Type B pancreatic cell (in vitro differentiated cells): Measurements from ENCODE around the gene KLK10. TPM values are rescaled to one million over a fixed set of nuclear protein-coding genes. Genes with fewer than 3 reads are reported as not detected.

Source experiments
- DNase-seq: peaks from one replicate; pipeline ENCODE4 v3.0.0; 2021; ENCODE audit warnings: mixed read lengths; ENCODE audit not compliant: unreplicated experiment; ENCODE audit errors: extremely low spot score
- H3K27ac Mint-ChIP-seq: 2 replicates; pipeline ENCODE4 v1.8.0; 2021; ENCODE audit warnings: mild to moderate bottlenecking, mixed read lengths
- H3K27me3 Mint-ChIP-seq: 2 replicates; pipeline ENCODE4 v1.8.0; 2021; ENCODE audit warnings: mixed read lengths
- H3K36me3 Mint-ChIP-seq: 2 replicates; pipeline ENCODE4 v1.8.0; 2021; ENCODE audit warnings: mixed read lengths
- H3K4me1 Mint-ChIP-seq: one replicate; pipeline ENCODE4 v1.8.0; 2021; ENCODE audit warnings: mixed read lengths; ENCODE audit not compliant: unreplicated experiment
- H3K4me3 Mint-ChIP-seq: 2 replicates; pipeline ENCODE4 v1.8.0; 2021; ENCODE audit warnings: mild to moderate bottlenecking, mixed read lengths
- H3K9me3 Mint-ChIP-seq: 2 replicates; pipeline ENCODE4 v1.8.0; 2021; ENCODE audit warnings: mixed read lengths
- CTCF ChIP-seq: fragments of 200-600 bp; sonication (generic); conservative IDR thresholded peaks from 2 replicates; pipeline ENCODE4 v1.5.0; 2021; ENCODE audit warnings: antibody characterized with exemption, mild to moderate bottlenecking
- long read RNA-seq: library from polyadenylated mRNA; unstranded; transcript quantifications from one replicate; pipeline ENCODE4 v2.0.0, GENCODE V29; 2020
- total RNA-seq: library from RNA; stranded (reverse); gene quantifications from 2 replicates; pipeline ENCODE4 v1.2.1, GENCODE V29; 2021; ENCODE audit warnings: low replicate concordance

Gene KLK10
- 1.8 and 2.2 TPM in 2 replicates for total RNA-seq
- long read RNA-seq, partial matches to known transcripts, result 0 of 3 reads
- long read RNA-seq, other reads (novel, unspliced or antisense), result 0 of 3 reads

GRCh38 chr19:51019544-51019925, at the start of gene KLK10:
Gene KLK10 (minus strand): TSS chr19:51019709. CDS start chr19:51019130, 579 bp downstream.
- H3K27ac Mint-ChIP-seq, result peak within 1 kb of the TSS; percentile 25
- H3K4me3 Mint-ChIP-seq, result peak within 1 kb of the TSS; percentile 85
- H3K9me3 Mint-ChIP-seq, result no peaks in the 10 kb centered on the region

GRCh38 chr19:51066393-51067186, 47.1 kb upstream of the KLK10 start:
- Mint-ChIP-seq H3K27me3 (peaks cover 25% of the 10 kb centered on the region), H3K27ac (no peak overlapping the region), H3K4me3 (peak overlapping the region; percentile 27), H3K9me3 (peaks cover 10% of the 10 kb centered on the region), H3K4me1 (no peaks in the 10 kb centered on the region), H3K36me3 (no peaks in the 10 kb centered on the region)
- DNase-seq, result no peak
- TF ChIP-seq CTCF, result no peak

More at GRCh38 chr19:51019544-51019925, at the start of gene KLK10:
- Mint-ChIP-seq H3K36me3 (no peaks in the 10 kb centered on the region), H3K27me3 (peaks cover 76% of the 10 kb centered on the region), H3K4me1 (no peaks in the 10 kb centered on the region)
- no peak for TF ChIP-seq CTCF
- DNase-seq, result no peak

DNA sequence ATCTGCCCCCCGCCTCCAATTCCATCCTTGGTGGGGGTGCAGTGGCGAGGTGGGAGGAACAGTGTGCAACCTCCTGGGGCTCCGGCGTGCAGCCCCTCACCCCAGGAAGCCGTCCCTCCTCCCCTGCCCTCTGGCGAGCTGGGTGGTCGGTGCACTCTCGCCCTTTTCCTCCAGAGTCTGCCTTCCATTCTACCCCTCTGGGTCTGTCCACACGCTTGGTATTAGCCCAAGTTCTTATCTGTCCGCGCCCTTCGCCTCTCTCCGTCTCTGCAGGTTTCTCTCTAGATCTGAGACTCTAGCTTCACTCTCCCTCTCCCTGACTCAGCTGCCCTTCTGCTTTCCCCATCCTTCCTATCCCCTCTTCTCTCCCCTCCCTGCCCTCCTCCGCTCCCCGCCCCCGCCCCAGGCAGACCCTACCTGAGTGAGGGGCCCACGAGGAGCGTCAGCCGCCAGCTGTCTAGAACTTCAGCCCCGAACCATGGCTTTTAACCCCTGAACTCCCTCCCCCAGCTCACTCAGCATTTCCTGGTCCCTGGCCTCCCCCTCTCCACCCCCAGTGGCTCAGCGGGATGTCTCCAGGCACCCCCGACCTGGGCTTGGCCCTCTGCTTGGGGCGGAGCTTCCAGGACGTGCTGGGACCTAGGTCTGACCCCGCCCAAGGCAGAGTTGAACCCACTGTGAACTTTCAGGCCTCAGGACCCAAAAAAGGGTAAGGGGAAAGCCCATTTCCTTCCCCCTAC, 45.9 kb upstream of the KLK10 start:
- TF ChIP-seq CTCF, result no peak
- peak overlapping the region; percentile 86 for H3K4me3 Mint-ChIP-seq
- DNase-seq, result no peak
- peaks cover 33% of the 10 kb centered on the region for H3K27me3 Mint-ChIP-seq
- no peaks in the 10 kb centered on the region for H3K36me3 Mint-ChIP-seq
- peaks cover 17% of the 10 kb centered on the region for H3K9me3 Mint-ChIP-seq
- no peaks in the 10 kb centered on the region for H3K4me1 Mint-ChIP-seq
- no peak overlapping the region for H3K27ac Mint-ChIP-seq

DNA sequence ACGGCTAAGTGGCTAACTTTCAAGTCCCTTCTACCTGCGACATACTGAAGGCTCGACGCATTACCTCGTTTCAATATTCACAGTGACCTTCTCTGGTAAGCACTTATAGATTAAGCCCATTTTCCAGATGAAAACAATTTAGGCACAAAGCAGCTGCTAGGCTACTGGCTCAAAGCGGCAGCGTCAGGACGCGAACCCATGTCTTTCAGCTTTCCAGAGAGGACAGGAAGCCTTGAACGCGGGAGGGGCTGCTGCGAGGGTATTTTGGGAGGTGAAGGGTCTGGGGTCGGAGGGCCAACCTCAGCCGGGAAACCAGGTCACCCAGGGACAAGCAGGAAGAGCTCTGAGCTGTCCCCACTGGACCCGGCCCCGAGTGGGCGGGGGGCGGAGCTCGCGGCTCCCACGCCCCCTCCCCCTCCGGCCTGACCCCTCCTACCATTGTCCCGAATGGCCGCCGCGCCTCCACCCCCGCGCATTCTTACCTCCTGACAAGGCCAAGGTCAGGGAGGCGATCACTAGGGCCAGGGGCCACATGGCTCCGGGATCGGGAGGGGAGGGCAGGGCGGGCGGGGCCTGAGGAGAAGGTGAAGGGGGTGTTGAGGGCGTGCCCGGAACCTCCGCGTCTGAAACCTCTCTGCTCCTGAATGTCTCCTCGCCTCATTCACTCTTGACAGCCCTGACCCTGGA, 45.2 kb upstream of the KLK10 start, which contains the start of gene KLK13:
Gene KLK13 (minus strand): TSS at position 559 of the 687 bp plus-strand sequence. CDS start 25 bp downstream, at position 534.
- Mint-ChIP-seq H3K9me3 (peaks cover 17% of the 10 kb centered on the region), H3K36me3 (no peaks in the 10 kb centered on the region), H3K27me3 (peaks cover 33% of the 10 kb centered on the region), H3K4me3 (peak within 1 kb of the TSS; percentile 86), H3K4me1 (no peaks in the 10 kb centered on the region), H3K27ac (no peak within 1 kb of the TSS)
- TF ChIP-seq CTCF, result no peak
- DNase-seq, result no peak

- peaks cover 17% of the 10 kb centered on the region for H3K9me3 Mint-ChIP-seq
- no peak for DNase-seq
- no peak overlapping the region for H3K27ac Mint-ChIP-seq
- TF ChIP-seq CTCF, result no peak
- H3K4me3 Mint-ChIP-seq, result peak overlapping the region; percentile 40
- H3K27me3 Mint-ChIP-seq, result peaks cover 37% of the 10 kb centered on the region
- no peaks in the 10 kb centered on the region for H3K4me1 Mint-ChIP-seq
- no peaks in the 10 kb centered on the region for H3K36me3 Mint-ChIP-seq
Observed at GRCh38 chr19:51063664-51064063, 44.2 kb upstream of the KLK10 start.
